Prostate gland (tissue), 2 donors: Measurements from ENCODE around the gene TPP1.

Source experiments
- CTCF ChIP-seq, 4 experiments: fragments of 200-600 bp in 2 of 4; fragments of 450-650 bp in 2 of 4; sonication (generic) in 2 of 4; IDR thresholded peaks; 1 replicate in 3 of 4; 2 replicates in 1 of 4; pipeline ENCODE4 v1.5.1; 2016 to 2019; ENCODE audit warnings: antibody characterized with exemption in 4 of 4, mild to moderate bottlenecking in 2 of 4, moderate library complexity in 2 of 4
- POLR2A ChIP-seq: fragments of 450-650 bp; IDR thresholded peaks from one replicate; pipeline ENCODE4 v1.6.1; 2016; ENCODE audit warnings: antibody characterized with exemption, mild to moderate bottlenecking
- POLR2AphosphoS5 ChIP-seq: sonication (generic); formaldehyde crosslinking; IDR thresholded peaks from one replicate; pipeline ENCODE4 v1.6.1; 2017; ENCODE audit warnings: antibody characterized with exemption

- TF ChIP-seq POLR2A: no peak
- TF ChIP-seq CTCF (IDR thresholded peaks at IDR 0.05): no peak
- TF ChIP-seq POLR2AphosphoS5: no peak
Measured at GRCh38 chr11:6567371-6567745, 51.9 kb downstream of the TPP1 start.
